Nephron (organoid): ENCODE results near the gene KRT13.

Source experiments
- H3K27ac Mint-ChIP-seq, 3 experiments: 2 replicates each; pipeline ENCODE4 v1.8.0; 2020; ENCODE audit warnings: mixed read lengths in 3 of 3, mild to moderate bottlenecking in 2 of 3, moderate library complexity in 1 of 3
- H3K27me3 Mint-ChIP-seq: 2 replicates; pipeline ENCODE4 v1.8.0; 2021; ENCODE audit warnings: low read depth, mild to moderate bottlenecking, moderate library complexity, mixed read lengths
- H3K36me3 Mint-ChIP-seq: 2 replicates; pipeline ENCODE4 v1.8.0; 2020; ENCODE audit warnings: low read depth, mixed read lengths
- H3K4me1 Mint-ChIP-seq: 2 replicates; pipeline ENCODE4 v1.8.0; 2020; ENCODE audit warnings: mixed read lengths
- H3K4me3 Mint-ChIP-seq, 3 experiments: 2 replicates each; pipeline ENCODE4 v1.8.0; 2020; ENCODE audit warnings: mild to moderate bottlenecking in 3 of 3, mixed read lengths in 3 of 3, moderate library complexity in 2 of 3
- H3K9me3 Mint-ChIP-seq: 2 replicates; pipeline ENCODE4 v1.8.0; 2020; ENCODE audit warnings: mixed read lengths
- TF ChIP-seq, protein P1 (sequence below), 3 experiments: fragments of 200-600 bp; sonication (generic); IDR thresholded peaks; one replicate each; pipeline ENCODE4 v1.5.0; 2021; ENCODE audit warnings: antibody characterized with exemption in 3 of 3; ENCODE audit not compliant: unreplicated experiment in 3 of 3

The KRT13 gene

DNA sequence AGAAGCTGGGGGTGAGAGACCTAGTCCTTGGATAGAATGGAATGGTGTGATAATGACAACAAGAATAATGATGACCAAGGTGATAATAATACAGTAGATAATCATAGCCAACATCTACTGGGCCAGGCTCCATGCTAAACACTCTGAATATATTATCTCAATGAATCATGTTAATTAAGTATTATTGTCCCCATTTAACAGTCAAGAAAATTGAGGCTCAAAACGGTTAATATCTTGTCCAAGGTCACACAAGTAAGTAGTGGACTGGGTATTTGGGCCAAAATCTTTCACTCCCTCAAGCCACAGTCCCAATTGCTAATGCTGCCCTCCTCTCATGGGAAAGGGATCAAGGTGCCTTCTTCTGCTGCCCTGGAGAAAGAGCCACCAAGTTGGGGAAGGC lies 26.6 kb upstream of the KRT13 start:
- Mint-ChIP-seq H3K4me1 (peaks cover 18% of the 10 kb centered on the region), H3K4me3 (no peak overlapping the region), H3K36me3 (peaks cover under 1% of the 10 kb centered on the region), H3K27ac (peak overlapping the region in 1 of 3 experiments; percentile 18), H3K9me3 (no peaks in the 10 kb centered on the region), H3K27me3 (peaks cover 73% of the 10 kb centered on the region)
- TF ChIP-seq, protein P1, sequence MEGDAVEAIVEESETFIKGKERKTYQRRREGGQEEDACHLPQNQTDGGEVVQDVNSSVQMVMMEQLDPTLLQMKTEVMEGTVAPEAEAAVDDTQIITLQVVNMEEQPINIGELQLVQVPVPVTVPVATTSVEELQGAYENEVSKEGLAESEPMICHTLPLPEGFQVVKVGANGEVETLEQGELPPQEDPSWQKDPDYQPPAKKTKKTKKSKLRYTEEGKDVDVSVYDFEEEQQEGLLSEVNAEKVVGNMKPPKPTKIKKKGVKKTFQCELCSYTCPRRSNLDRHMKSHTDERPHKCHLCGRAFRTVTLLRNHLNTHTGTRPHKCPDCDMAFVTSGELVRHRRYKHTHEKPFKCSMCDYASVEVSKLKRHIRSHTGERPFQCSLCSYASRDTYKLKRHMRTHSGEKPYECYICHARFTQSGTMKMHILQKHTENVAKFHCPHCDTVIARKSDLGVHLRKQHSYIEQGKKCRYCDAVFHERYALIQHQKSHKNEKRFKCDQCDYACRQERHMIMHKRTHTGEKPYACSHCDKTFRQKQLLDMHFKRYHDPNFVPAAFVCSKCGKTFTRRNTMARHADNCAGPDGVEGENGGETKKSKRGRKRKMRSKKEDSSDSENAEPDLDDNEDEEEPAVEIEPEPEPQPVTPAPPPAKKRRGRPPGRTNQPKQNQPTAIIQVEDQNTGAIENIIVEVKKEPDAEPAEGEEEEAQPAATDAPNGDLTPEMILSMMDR (IDR thresholded peaks at IDR 0.05; ENCODE audit: unreplicated experiment in 3 of 3), result no peak

DNA sequence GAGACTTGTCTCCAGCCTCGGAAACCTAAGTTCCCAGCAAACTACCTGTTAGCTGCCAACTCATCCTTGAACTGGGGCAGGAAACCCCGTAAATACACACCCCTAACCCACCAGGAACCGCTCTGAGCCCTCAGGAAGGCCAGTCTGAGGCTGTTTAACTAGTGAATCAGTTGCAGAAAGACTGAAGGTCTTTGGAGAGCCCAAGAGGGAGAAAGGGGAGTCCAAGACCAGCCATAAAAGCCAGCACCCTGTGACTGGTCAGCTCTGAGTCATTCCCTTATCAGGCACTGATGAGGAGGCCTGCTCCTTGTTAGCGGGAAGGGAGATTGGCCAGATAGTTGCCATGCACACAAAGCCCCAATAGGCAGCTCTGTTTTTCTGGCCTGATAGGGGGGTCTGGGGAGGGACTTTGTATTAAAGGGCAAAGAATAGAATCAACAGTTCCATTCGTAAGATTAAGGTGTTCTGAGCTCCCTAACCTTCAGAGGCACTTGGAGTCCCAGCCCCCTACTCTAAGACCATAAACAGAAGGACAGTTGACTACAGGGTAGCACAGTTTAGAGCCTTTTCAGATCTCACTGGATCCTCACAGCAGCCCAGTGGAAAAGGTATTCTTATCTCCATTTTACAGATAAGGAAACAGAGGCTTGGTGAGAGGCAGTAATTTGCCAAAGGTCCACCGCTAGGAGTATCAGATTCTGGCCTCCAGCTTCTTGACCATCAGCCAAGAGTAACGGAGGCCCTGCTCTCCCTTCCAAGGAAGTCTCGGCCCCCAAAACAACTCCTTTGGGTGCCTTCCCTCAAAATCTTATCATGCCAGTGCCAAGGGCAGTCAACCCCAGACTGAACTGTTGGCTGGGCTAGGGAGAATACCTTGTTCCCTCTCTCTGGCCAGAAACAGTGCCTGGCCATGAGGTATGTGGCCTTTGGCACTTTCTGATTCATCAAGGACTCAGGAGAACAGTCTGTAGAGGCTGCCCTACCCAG lies 24.9 kb upstream of the KRT13 start:
- Mint-ChIP-seq H3K4me3 (peak overlapping the region in 2 of 3 experiments; percentile 23 to 38), H3K9me3 (no peaks in the 10 kb centered on the region), H3K27me3 (peaks cover 85% of the 10 kb centered on the region), H3K4me1 (peaks cover 17% of the 10 kb centered on the region), H3K27ac (peak overlapping the region; percentile 14 to 89 (median 65)), H3K36me3 (peaks cover 3% of the 10 kb centered on the region)
- TF ChIP-seq, protein P1 (IDR thresholded peaks at IDR 0.05; ENCODE audit: unreplicated experiment in 3 of 3), result no peak

- TF ChIP-seq, protein P1 (IDR thresholded peaks at IDR 0.05; ENCODE audit: unreplicated experiment in 3 of 3), result no peak
- Mint-ChIP-seq H3K36me3 (peaks cover 7% of the 10 kb centered on the region), H3K27ac (peak overlapping the region; percentile 14 to 89 (median 65)), H3K4me3 (peak overlapping the region; percentile 60 to 82 (median 81)), H3K9me3 (no peaks in the 10 kb centered on the region), H3K4me1 (peaks cover 13% of the 10 kb centered on the region), H3K27me3 (peaks cover 90% of the 10 kb centered on the region)
Measured at GRCh38 chr17:41529491-41529915, 24.1 kb upstream of the KRT13 start.

DNA sequence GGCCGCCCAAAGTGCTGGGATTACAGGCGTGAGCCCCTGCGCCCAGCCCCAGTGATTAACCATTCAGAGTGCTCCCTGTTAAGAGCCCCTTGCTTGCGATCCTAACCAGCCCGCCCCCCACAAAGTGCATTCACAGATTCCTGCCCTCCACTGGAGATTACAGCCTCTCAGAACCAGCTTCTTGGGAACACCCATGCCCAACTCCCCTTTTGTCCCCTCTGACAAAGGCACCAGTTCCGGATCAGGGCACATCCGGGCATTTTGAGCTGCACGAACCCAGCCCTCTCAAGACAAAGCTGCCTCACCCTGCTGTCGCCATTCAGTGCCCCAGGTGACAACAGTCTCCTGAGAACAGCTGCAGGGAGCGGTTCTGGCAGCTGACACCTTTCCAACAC lies 23.5 kb upstream of the KRT13 start:
- Mint-ChIP-seq H3K4me3 (peak overlapping the region; percentile 60 to 82 (median 81)), H3K27me3 (peaks cover 92% of the 10 kb centered on the region), H3K4me1 (peaks cover 13% of the 10 kb centered on the region), H3K27ac (peak overlapping the region; percentile 14 to 89 (median 65)), H3K9me3 (no peaks in the 10 kb centered on the region), H3K36me3 (peaks cover 7% of the 10 kb centered on the region)
- TF ChIP-seq, protein P1 (IDR thresholded peaks at IDR 0.05; ENCODE audit: unreplicated experiment in 3 of 3), result no peak

- Mint-ChIP-seq H3K9me3 (no peaks in the 10 kb centered on the region), H3K36me3 (peaks cover 14% of the 10 kb centered on the region), H3K27ac (peak overlapping the region in 2 of 3 experiments; percentile 68 to 89), H3K4me3 (peak overlapping the region; percentile 81 to 85 (median 82)), H3K27me3 (peaks cover 86% of the 10 kb centered on the region), H3K4me1 (peaks cover 22% of the 10 kb centered on the region)
- TF ChIP-seq, protein P1 (IDR thresholded peaks at IDR 0.05; ENCODE audit: unreplicated experiment in 3 of 3), result no peak
Measured at GRCh38 chr17:41527063-41528023, 21.9 kb upstream of the KRT13 start.
